Measurements from ENCODE around the gene STK33.

DNA sequence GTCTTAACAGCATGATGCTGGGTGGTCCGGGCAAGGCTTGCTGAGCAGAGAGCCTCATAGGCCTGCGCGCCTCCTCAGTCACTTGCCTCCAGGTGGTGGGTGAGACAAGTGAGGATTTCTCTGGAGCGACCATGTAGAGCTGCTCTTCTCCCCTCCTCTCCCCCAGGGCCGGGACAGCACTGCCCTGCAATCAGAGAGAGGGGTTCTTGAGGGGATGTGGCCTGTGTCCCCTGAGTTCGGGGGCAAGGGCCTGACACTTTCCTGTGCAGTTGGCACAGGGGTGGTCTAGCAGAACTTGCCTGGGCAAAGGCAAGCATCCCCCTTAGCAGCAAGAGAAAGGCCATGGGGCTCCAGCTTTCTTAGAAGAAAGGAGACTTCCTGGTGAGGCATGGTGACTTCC lies 234.5 kb downstream of the STK33 start:
- TF ChIP-seq ZNF274 (IDR thresholded peaks at IDR 0.05; ENCODE audit: low read depth, low read length) (no peak), SUZ12 (IDR thresholded peaks at IDR 0.05; ENCODE audit: extremely low read depth, insufficient read depth, insufficient read length) (no peak)

Measured in NT2/D1 (cell line).